MM.1S (cell line): ENCODE data around the gene NCAPG.

Experiments used
- DNase-seq: peaks from one replicate; pipeline ENCODE4 v3.0.0-alpha.2; 2015
- H2AFZ ChIP-seq: fragments of 300-600 bp; sonication (generic); 2 replicates; pipeline ENCODE4 v1.6.0; 2016; ENCODE audit warnings: antibody characterized with exemption, low read length
- H3F3A ChIP-seq: fragments of 300-600 bp; sonication (generic); 2 replicates; pipeline ENCODE4 v1.6.1; 2016; ENCODE audit warnings: mild to moderate bottlenecking, antibody characterized with exemption, low read length, moderate library complexity, mixed read lengths; ENCODE audit not compliant: insufficient read depth
- H3K27ac ChIP-seq: fragments of 300-600 bp; sonication (generic); 2 replicates; pipeline ENCODE4 v1.5.1; 2016; ENCODE audit warnings: mild to moderate bottlenecking, low read length
- H3K27me3 ChIP-seq: fragments of 300-600 bp; sonication (generic); replicated peaks from 2 replicates; pipeline ENCODE4 v1.6.0; 2016; ENCODE audit warnings: low read length; ENCODE audit not compliant: insufficient read depth
- H3K36me3 ChIP-seq: fragments of 300-600 bp; sonication (generic); replicated peaks from 2 replicates; pipeline ENCODE4 v1.6.1; 2016; ENCODE audit warnings: mild to moderate bottlenecking, low read length, mixed read lengths; ENCODE audit not compliant: insufficient read depth
- H3K4me1 ChIP-seq: fragments of 300-600 bp; sonication (generic); 2 replicates; pipeline ENCODE4 v1.6.1; 2016; ENCODE audit warnings: low read length, mixed read lengths
- H3K4me2 ChIP-seq: fragments of 300-600 bp; sonication (generic); 2 replicates; pipeline ENCODE4 v1.6.0; 2016; ENCODE audit warnings: low read depth, low read length
- H3K4me3 ChIP-seq: fragments of 300-600 bp; sonication (generic); 2 replicates; pipeline ENCODE4 v1.5.1; 2016; ENCODE audit warnings: low read length, mixed read lengths
- H3K79me2 ChIP-seq: fragments of 300-600 bp; sonication (generic); 2 replicates; pipeline ENCODE4 v1.6.1; 2016; ENCODE audit warnings: mixed run types, low read length, mixed read lengths
- H3K9ac ChIP-seq: fragments of 300-600 bp; sonication (generic); 2 replicates; pipeline ENCODE4 v1.6.1; 2016; ENCODE audit warnings: low read length, mixed read lengths
- H3K9me2 ChIP-seq: fragments of 300-600 bp; sonication (generic); replicated peaks from 2 replicates; pipeline ENCODE4 v1.6.1; 2016; ENCODE audit warnings: mild to moderate bottlenecking, low read length, mixed read lengths; ENCODE audit not compliant: insufficient read depth
- H3K9me3 ChIP-seq: fragments of 300-600 bp; sonication (generic); replicated peaks from 2 replicates; pipeline ENCODE4 v1.6.1; 2016; ENCODE audit warnings: mild to moderate bottlenecking, low read length, mixed read lengths; ENCODE audit not compliant: insufficient read depth
- H4K20me1 ChIP-seq: fragments of 300-600 bp; sonication (generic); 2 replicates; pipeline ENCODE4 v1.6.1; 2016; ENCODE audit warnings: mild to moderate bottlenecking, low read length, moderate library complexity, mixed read lengths; ENCODE audit not compliant: insufficient read depth
- EZH2 ChIP-seq: fragments of 300-600 bp; sonication (generic); optimal IDR thresholded peaks from 2 replicates; pipeline ENCODE3; 2017; ENCODE audit warnings: low read depth, mild to moderate bottlenecking, antibody characterized with exemption, low read length, mixed read lengths
- EZH2phosphoT487 ChIP-seq: fragments of 300-600 bp; sonication (generic); IDR thresholded peaks from 2 replicates; pipeline ENCODE4 v1.6.1; 2018; ENCODE audit warnings: antibody characterized with exemption, low read length
- TF ChIP-seq, protein P1 (sequence below): fragments of 300-600 bp; sonication (generic); IDR thresholded peaks from 2 replicates; pipeline ENCODE4 v1.5.1; 2016; ENCODE audit warnings: antibody characterized with exemption, low read length, mixed read lengths

The NCAPG gene

GRCh38 chr4:17763416-17763815, 47.4 kb upstream of the NCAPG start:
- DNase-seq: no peak
- no peaks in the 10 kb centered on the region for H3F3A ChIP-seq
- no peaks in the 10 kb centered on the region for H3K27me3 ChIP-seq
- H3K4me2 ChIP-seq: no peak overlapping the region
- TF ChIP-seq, protein P1, sequence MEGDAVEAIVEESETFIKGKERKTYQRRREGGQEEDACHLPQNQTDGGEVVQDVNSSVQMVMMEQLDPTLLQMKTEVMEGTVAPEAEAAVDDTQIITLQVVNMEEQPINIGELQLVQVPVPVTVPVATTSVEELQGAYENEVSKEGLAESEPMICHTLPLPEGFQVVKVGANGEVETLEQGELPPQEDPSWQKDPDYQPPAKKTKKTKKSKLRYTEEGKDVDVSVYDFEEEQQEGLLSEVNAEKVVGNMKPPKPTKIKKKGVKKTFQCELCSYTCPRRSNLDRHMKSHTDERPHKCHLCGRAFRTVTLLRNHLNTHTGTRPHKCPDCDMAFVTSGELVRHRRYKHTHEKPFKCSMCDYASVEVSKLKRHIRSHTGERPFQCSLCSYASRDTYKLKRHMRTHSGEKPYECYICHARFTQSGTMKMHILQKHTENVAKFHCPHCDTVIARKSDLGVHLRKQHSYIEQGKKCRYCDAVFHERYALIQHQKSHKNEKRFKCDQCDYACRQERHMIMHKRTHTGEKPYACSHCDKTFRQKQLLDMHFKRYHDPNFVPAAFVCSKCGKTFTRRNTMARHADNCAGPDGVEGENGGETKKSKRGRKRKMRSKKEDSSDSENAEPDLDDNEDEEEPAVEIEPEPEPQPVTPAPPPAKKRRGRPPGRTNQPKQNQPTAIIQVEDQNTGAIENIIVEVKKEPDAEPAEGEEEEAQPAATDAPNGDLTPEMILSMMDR: no peak
- TF ChIP-seq EZH2 (no peak), EZH2phosphoT487 (no peak)
- no peaks in the 10 kb centered on the region for H3K9me2 ChIP-seq
- no peak overlapping the region for H3K27ac ChIP-seq
- no peaks in the 10 kb centered on the region for H3K36me3 ChIP-seq
- no peak overlapping the region for H2AFZ ChIP-seq
- no peak overlapping the region for H3K9ac ChIP-seq
- no peaks in the 10 kb centered on the region for H3K9me3 ChIP-seq
- H3K79me2 ChIP-seq: no peaks in the 10 kb centered on the region
- no peaks in the 10 kb centered on the region for H3K4me1 ChIP-seq
- no peak overlapping the region for H3K4me3 ChIP-seq
- no peaks in the 10 kb centered on the region for H4K20me1 ChIP-seq

DNA sequence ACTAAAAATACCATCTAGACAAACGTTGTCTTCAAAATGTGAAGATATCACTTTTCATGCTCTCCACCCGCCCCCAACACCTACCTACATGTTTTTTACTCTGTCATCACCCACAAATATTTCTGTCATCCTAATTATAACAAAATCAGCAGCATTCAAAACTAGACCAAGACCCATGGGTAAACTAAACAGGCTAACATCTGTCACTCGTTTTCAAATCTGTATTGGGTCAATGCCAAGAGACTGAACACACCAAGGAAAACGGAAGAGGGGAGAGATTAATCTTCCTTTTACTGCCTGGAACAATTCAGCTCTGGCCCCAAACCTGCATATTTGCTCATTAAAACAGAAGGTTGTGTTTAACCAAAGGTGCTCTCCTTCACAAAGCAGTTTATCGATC, 46.8 kb upstream of the NCAPG start:
- Histone ChIP-seq H3K36me3 (no peaks in the 10 kb centered on the region), H3K4me1 (no peaks in the 10 kb centered on the region), H3K27me3 (no peaks in the 10 kb centered on the region), H3K9me2 (no peaks in the 10 kb centered on the region), H3K79me2 (no peaks in the 10 kb centered on the region), H3K9me3 (no peaks in the 10 kb centered on the region), H3K4me2 (no peak overlapping the region), H4K20me1 (no peaks in the 10 kb centered on the region), H3K4me3 (no peak overlapping the region), H3K27ac (no peak overlapping the region), H3K9ac (no peak overlapping the region), H2AFZ (no peak overlapping the region), H3F3A (no peaks in the 10 kb centered on the region)
- TF ChIP-seq, protein P1: no peak
- TF ChIP-seq EZH2phosphoT487: no peak
- TF ChIP-seq EZH2: no peak
- no peak for DNase-seq

GRCh38 chr4:17765514-17766286, 45.1 kb upstream of the NCAPG start:
- Histone ChIP-seq H3K4me1 (no peaks in the 10 kb centered on the region), H3K9me3 (no peaks in the 10 kb centered on the region), H3K4me3 (no peak overlapping the region), H3K27me3 (no peaks in the 10 kb centered on the region), H3K36me3 (no peaks in the 10 kb centered on the region), H2AFZ (no peak overlapping the region), H3F3A (no peaks in the 10 kb centered on the region), H4K20me1 (no peaks in the 10 kb centered on the region), H3K9ac (no peak overlapping the region), H3K27ac (no peak overlapping the region), H3K79me2 (no peaks in the 10 kb centered on the region), H3K9me2 (no peaks in the 10 kb centered on the region), H3K4me2 (no peak overlapping the region)
- no peak for DNase-seq
- no peak for TF ChIP-seq EZH2phosphoT487
- TF ChIP-seq, protein P1: no peak
- TF ChIP-seq EZH2: no peak
